ENCODE data around the gene ITPRID1. TPM values are rescaled to one million over a fixed set of nuclear protein-coding genes. Genes with fewer than 3 reads are reported as not detected.

Gene ITPRID1
- total and polyA plus RNA-seq, 10 of the 15 experiments (the other 5 are each of a cell fraction or from before 2014, with no cell fraction given), result 0.06 TPM; not detected in 9

DNA sequence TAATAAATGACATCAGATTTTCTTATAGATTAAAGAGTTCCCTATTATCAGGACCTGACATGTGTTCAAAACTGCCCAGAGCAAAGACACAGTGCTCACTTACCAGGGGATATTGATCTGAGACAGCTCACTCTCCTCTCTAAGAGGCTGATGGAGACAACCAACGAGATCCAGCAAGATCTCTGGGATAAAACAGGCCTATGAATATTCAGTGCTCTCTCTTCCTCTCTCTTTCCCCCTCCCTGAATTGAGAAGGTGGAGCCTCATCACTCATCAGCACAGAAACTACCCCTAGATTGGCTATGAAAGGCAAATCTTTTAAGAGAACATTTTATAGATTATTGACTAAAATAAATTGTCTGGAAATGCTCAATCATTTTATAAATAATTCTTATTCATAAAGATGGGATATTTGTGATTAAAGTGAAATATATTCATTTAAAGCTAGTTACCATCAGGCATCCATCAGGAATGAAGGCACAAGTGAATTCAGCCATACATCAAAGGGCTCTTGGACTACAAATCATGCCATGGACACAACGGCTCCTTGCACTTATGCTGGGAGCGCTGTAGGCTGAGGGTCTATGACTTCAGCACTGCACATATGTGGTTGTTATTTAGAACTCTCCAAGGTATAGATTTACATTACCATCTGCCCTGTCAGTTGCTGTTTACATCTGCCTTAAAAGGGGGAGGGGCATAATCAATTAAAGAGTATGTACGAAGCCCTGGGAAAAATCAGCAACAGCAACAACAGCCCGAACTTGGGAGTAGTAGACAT lies 169.7 kb downstream of the ITPRID1 start:
- ChIA-PET SMC1A (ENCODE audit: uncharacterized antibody, unreplicated experiment) (interaction anchor here (1.4 to 1.5 kb wide), 2 partner anchors 14 to 22 kb away, joined by 3 to 4 read pairs; no protein-coding TSS in a partner anchor), CTCF (interaction anchor here (0.7 kb wide), 1 partner anchor 39 kb away, joined by 3 read pairs; no protein-coding TSS in a partner anchor), RAD21 (ENCODE audit: unreplicated experiment) (interaction anchor here (0.6 kb wide), 1 partner anchor 204 kb away, joined by 3 read pairs; no protein-coding TSS in a partner anchor), POLR2A (no interaction called here)
- no peaks in the 10 kb centered on the region for H3K79me2 ChIP-seq (ENCODE audit: control insufficient read depth, insufficient read depth, low read length)
- H3K27ac ChIP-seq (ENCODE audit: control insufficient read depth, insufficient read depth), result no peak overlapping the region
- no peaks in the 10 kb centered on the region; a peak in 1 of 4 replicates for H3K27me3 ChIP-seq (replicated peaks in 1 of 2; ENCODE audit: control insufficient read depth in 2 of 2, insufficient read depth in 2 of 2, low read length in 1 of 2)
- TF ChIP-seq POLR2A (IDR thresholded peaks at IDR 0.05; ENCODE audit: low read depth, low read length) (no peak), SMAD1 (IDR thresholded peaks at IDR 0.05; ENCODE audit: low read depth, partially characterized antibody) (no peak), BACH1 (IDR thresholded peaks at IDR 0.05; ENCODE audit: borderline replicate concordance) (no peak), CREM (IDR thresholded peaks at IDR 0.05; ENCODE audit: low read depth) (no peak), PAX8 (IDR thresholded peaks at IDR 0.05) (no peak), SREBF1 (IDR thresholded peaks at IDR 0.05; ENCODE audit: low read length) (no peak), KDM1A (IDR thresholded peaks at IDR 0.05; ENCODE audit: borderline replicate concordance) (no peak), ATF7 (IDR thresholded peaks at IDR 0.05; ENCODE audit: low read depth) (no peak), TARDBP (IDR thresholded peaks at IDR 0.05; ENCODE audit: borderline replicate concordance) (no peak)
- TF ChIP-seq, protein P1, sequence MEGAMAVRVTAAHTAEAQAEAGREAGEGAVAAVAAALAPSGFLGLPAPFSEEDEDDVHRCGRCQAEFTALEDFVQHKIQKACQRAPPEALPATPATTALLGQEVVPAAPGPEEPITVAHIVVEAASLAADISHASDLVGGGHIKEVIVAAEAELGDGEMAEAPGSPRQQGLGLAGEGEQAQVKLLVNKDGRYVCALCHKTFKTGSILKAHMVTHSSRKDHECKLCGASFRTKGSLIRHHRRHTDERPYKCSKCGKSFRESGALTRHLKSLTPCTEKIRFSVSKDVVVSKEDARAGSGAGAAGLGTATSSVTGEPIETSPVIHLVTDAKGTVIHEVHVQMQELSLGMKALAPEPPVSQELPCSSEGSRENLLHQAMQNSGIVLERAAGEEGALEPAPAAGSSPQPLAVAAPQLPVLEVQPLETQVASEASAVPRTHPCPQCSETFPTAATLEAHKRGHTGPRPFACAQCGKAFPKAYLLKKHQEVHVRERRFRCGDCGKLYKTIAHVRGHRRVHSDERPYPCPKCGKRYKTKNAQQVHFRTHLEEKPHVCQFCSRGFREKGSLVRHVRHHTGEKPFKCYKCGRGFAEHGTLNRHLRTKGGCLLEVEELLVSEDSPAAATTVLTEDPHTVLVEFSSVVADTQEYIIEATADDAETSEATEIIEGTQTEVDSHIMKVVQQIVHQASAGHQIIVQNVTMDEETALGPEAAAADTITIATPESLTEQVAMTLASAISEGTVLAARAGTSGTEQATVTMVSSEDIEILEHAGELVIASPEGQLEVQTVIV (IDR thresholded peaks at IDR 0.05; ENCODE audit: borderline replicate concordance, partially characterized antibody), result no peak
- TF ChIP-seq, protein P2, sequence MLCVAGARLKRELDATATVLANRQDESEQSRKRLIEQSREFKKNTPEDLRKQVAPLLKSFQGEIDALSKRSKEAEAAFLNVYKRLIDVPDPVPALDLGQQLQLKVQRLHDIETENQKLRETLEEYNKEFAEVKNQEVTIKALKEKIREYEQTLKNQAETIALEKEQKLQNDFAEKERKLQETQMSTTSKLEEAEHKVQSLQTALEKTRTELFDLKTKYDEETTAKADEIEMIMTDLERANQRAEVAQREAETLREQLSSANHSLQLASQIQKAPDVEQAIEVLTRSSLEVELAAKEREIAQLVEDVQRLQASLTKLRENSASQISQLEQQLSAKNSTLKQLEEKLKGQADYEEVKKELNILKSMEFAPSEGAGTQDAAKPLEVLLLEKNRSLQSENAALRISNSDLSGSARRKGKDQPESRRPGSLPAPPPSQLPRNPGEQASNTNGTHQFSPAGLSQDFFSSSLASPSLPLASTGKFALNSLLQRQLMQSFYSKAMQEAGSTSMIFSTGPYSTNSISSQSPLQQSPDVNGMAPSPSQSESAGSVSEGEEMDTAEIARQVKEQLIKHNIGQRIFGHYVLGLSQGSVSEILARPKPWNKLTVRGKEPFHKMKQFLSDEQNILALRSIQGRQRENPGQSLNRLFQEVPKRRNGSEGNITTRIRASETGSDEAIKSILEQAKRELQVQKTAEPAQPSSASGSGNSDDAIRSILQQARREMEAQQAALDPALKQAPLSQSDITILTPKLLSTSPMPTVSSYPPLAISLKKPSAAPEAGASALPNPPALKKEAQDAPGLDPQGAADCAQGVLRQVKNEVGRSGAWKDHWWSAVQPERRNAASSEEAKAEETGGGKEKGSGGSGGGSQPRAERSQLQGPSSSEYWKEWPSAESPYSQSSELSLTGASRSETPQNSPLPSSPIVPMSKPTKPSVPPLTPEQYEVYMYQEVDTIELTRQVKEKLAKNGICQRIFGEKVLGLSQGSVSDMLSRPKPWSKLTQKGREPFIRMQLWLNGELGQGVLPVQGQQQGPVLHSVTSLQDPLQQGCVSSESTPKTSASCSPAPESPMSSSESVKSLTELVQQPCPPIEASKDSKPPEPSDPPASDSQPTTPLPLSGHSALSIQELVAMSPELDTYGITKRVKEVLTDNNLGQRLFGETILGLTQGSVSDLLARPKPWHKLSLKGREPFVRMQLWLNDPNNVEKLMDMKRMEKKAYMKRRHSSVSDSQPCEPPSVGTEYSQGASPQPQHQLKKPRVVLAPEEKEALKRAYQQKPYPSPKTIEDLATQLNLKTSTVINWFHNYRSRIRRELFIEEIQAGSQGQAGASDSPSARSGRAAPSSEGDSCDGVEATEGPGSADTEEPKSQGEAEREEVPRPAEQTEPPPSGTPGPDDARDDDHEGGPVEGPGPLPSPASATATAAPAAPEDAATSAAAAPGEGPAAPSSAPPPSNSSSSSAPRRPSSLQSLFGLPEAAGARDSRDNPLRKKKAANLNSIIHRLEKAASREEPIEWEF (IDR thresholded peaks at IDR 0.05; ENCODE audit: insufficient replicate concordance, low read depth, low read length), result no peak
- no peak for FAIRE-seq
- H3K9ac ChIP-seq (ENCODE audit: control insufficient read depth, insufficient read depth, low read length), result no peak overlapping the region
- no peak for ATAC-seq
- H3K9me3 ChIP-seq (replicated peaks; ENCODE audit: control insufficient read depth, insufficient read depth, low read length), result no peaks in the 10 kb centered on the region
- peaks cover 10% of the 10 kb centered on the region; the same call in 1 of the 2 replicates for H3K4me1 ChIP-seq (ENCODE audit: control insufficient read depth, insufficient read depth, low read length)
- H4K20me1 ChIP-seq (ENCODE audit: control insufficient read depth, insufficient read depth), result no peaks in the 10 kb centered on the region
- H3K4me3 ChIP-seq, result no peak overlapping the region
- intact Hi-C loops (cut with micrococcal nuclease; ENCODE audit: unreplicated experiment) (no loop called here), in situ Hi-C loops (cut with MboI) (no loop called here)
- H2AFZ ChIP-seq (ENCODE audit: control insufficient read depth, low read depth, low read length), result no peak overlapping the region
- 46% methylated on average over 5 of the region's 5 CpGs for whole genome bisulfite sequencing (ENCODE audit: insufficient coverage, insufficient replicate concordance, low lambda C conversion rate, missing lambda C conversion rate)
- H3K4me2 ChIP-seq (ENCODE audit: control insufficient read depth, insufficient read depth), result no peak overlapping the region
- BruUV-seq (replicated peaks), result no TSS peak
- H3K36me3 ChIP-seq (ENCODE audit: control insufficient read depth in 2 of 2, insufficient read depth in 2 of 2, low read length in 1 of 2), result no peaks in the 10 kb centered on the region
- no peak for DNase-seq (ENCODE audit: low read depth, low spot score)
